OCI-LY1 (cell line): ENCODE data around the gene MRTO4.

Experiments
- EZH2 ChIP-seq: fragments of 200-600 bp; sonication (generic), shearing (Covaris generic); IDR thresholded peaks from 2 replicates; pipeline ENCODE4 v1.8.0; 2017; ENCODE audit warnings: borderline replicate concordance, mixed run types, mild to moderate bottlenecking, antibody characterized with exemption, low read length, moderate library complexity, mixed read lengths
- TF ChIP-seq, protein P1 (sequence below): fragments of 200-600 bp; sonication (generic), shearing (Covaris generic); IDR thresholded peaks from 2 replicates; pipeline ENCODE4 v1.5.1; 2017; ENCODE audit warnings: mild to moderate bottlenecking, antibody characterized with exemption, low read length, moderate library complexity, mixed read lengths

DNA sequence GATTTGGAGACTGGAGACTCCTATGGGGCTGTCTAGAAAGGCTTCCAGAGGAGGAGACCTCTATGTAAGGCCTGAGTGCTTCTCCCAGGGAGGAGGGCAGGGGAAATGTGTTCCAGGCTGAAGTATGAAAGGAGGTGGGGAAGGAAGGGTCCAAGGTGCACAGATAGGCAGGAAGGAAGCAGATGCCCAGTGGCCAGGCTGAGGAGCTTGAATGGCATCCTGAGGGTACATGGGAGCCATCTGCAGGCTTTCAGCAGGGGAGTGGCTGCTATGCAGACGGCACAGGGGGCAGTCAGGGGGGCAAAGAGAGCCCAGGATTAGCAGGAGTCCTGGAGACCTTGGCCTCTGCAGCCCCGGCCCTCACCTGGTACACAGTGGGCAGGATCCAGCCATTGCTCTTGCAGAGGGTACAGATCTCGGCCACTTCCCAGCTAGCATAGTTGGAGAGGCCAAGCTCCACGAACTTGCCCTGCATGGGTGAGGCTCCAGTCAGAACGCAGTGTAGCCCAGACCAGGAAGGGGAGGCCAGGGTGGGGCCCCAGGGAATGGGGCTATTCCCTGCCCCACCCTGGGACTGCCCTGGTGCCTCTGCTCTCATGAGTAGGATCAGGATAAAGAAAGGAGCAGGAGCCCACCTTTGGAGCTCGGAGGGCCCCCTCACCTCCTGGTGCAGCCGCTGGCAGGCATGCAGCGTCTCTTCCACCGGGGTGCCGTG is 56.3 kb downstream of the MRTO4 start:
- TF ChIP-seq, protein P1, sequence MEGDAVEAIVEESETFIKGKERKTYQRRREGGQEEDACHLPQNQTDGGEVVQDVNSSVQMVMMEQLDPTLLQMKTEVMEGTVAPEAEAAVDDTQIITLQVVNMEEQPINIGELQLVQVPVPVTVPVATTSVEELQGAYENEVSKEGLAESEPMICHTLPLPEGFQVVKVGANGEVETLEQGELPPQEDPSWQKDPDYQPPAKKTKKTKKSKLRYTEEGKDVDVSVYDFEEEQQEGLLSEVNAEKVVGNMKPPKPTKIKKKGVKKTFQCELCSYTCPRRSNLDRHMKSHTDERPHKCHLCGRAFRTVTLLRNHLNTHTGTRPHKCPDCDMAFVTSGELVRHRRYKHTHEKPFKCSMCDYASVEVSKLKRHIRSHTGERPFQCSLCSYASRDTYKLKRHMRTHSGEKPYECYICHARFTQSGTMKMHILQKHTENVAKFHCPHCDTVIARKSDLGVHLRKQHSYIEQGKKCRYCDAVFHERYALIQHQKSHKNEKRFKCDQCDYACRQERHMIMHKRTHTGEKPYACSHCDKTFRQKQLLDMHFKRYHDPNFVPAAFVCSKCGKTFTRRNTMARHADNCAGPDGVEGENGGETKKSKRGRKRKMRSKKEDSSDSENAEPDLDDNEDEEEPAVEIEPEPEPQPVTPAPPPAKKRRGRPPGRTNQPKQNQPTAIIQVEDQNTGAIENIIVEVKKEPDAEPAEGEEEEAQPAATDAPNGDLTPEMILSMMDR, result no peak
- TF ChIP-seq EZH2, result no peak
